HEK293T (cell line): ENCODE data around the gene VAV1.

Experiments
- CTCF ChIA-PET: fragments of 350-600 bp; formaldehyde crosslinking; extraction: SDS; loops from one replicate; lab custom pipeline; 2021; ENCODE audit warnings: antibody characterized with exemption, inconsistent platforms; lab: Yijun Ruan, JAX
- POLR2A ChIA-PET: fragments of 350-600 bp; formaldehyde crosslinking; extraction: SDS; loops from one replicate; lab custom pipeline; 2020; ENCODE audit warnings: antibody characterized with exemption, inconsistent platforms; lab: Yijun Ruan, JAX
- DNase-seq: peaks from one replicate; pipeline ENCODE4 v3.0.0; 2012; ENCODE audit warnings: mixed read lengths; ENCODE audit errors: extremely low spot score
- BHLHE40 ChIP-seq: fragments of 450-650 bp; IDR thresholded peaks from 2 replicates; pipeline ENCODE4 v1.6.1; 2016; ENCODE audit warnings: mild to moderate bottlenecking, moderate library complexity, borderline replicate concordance
- CTBP1 ChIP-seq: fragments of 450-650 bp; IDR thresholded peaks from 2 replicates; pipeline ENCODE4 v1.6.1; 2016; ENCODE audit warnings: borderline replicate concordance
- ELF4 ChIP-seq: fragments of 450-650 bp; IDR thresholded peaks from 2 replicates; pipeline ENCODE4 v1.6.1; 2017; ENCODE audit warnings: antibody characterized with exemption
- FOXA1 ChIP-seq: fragments of 450-650 bp; IDR thresholded peaks from 2 replicates; pipeline ENCODE4 v1.6.1; 2016; ENCODE audit warnings: mild to moderate bottlenecking
- FOXK2 ChIP-seq: fragments of 450-650 bp; IDR thresholded peaks from 2 replicates; pipeline ENCODE4 v1.6.1; 2016; ENCODE audit warnings: mild to moderate bottlenecking
- FOXM1 ChIP-seq: fragments of 450-650 bp; IDR thresholded peaks from 2 replicates; pipeline ENCODE4 v1.6.1; 2017; ENCODE audit warnings: mild to moderate bottlenecking, borderline replicate concordance
- HDGF ChIP-seq: fragments of 450-650 bp; IDR thresholded peaks from 2 replicates; pipeline ENCODE4 v1.6.1; 2017; ENCODE audit warnings: antibody characterized with exemption, borderline replicate concordance
- L3MBTL2 ChIP-seq: fragments of 450-650 bp; conservative IDR thresholded peaks from 2 replicates; pipeline ENCODE4 v1.6.1; 2016; ENCODE audit warnings: mild to moderate bottlenecking
- LEF1 ChIP-seq: fragments of 450-650 bp; IDR thresholded peaks from 2 replicates; pipeline ENCODE4 v1.6.1; 2017; ENCODE audit warnings: mild to moderate bottlenecking, borderline replicate concordance
- NFRKB ChIP-seq: fragments of 450-650 bp; IDR thresholded peaks from 2 replicates; pipeline ENCODE4 v1.6.1; 2016; ENCODE audit warnings: mild to moderate bottlenecking, moderate library complexity
- PKNOX1 ChIP-seq: fragments of 450-650 bp; IDR thresholded peaks from 2 replicates; pipeline ENCODE4 v1.6.1; 2016
- SP1 ChIP-seq: fragments of 450-650 bp; IDR thresholded peaks from 2 replicates; pipeline ENCODE4 v1.6.1; 2017
- TARDBP ChIP-seq: fragments of 450-650 bp; IDR thresholded peaks from 2 replicates; pipeline ENCODE4 v1.6.1; 2016

The VAV1 gene

GRCh38 chr19:6737284-6737872 is 35.1 kb upstream of the VAV1 start, which contains the start of gene GPR108:
Gene GPR108, minus strand, starts transcription at chr19:6737580. Its CDS starts 4 bp downstream, at chr19:6737576.
- peak; percentile 94 for DNase-seq
- peak; percentile 92 for TF ChIP-seq BHLHE40
- TF ChIP-seq LEF1 = peak; percentile 40; the same call in 1 of the 2 replicates
- TF ChIP-seq FOXM1 = peak; percentile 93
- no peak for TF ChIP-seq ELF4
- TF ChIP-seq CTBP1 = no peak
- TF ChIP-seq HDGF = no peak
- TF ChIP-seq PKNOX1 = peak; percentile 100
- TF ChIP-seq NFRKB = no peak
- no peak; the same call in none of the 2 replicates for TF ChIP-seq SP1
- CTCF ChIA-PET = interaction anchor here (0.6 to 0.7 kb wide), 3 partner anchors 36 to 1464 kb away, joined by 3 read pairs; no protein-coding TSS in a partner anchor
- POLR2A ChIA-PET = interaction anchor here (0.7 to 2.0 kb wide), 7 partner anchors 9 to 221 kb away, joined by 3 to 8 read pairs (median 4); no protein-coding TSS in a partner anchor

- DNase-seq = peak; percentile 39
- CTCF ChIA-PET = interaction anchor here (0.6 to 1.2 kb wide), 5 partner anchors 15 to 125 kb away, joined by 3 to 7 read pairs (median 3); no protein-coding TSS in a partner anchor
Observed at GRCh38 chr19:6737873-6738786, 34.4 kb upstream of the VAV1 start.

GRCh38 chr19:6738787-6739389 is 33.6 kb upstream of the VAV1 start:
- DNase-seq = no peak
- peak; percentile 34; the same call in 1 of the 2 replicates for TF ChIP-seq L3MBTL2
- TF ChIP-seq FOXM1 = no peak
- peak; percentile 31; the same call in 1 of the 2 replicates for TF ChIP-seq PKNOX1
- no peak for TF ChIP-seq FOXA1
- CTCF ChIA-PET = interaction anchor here (0.6 to 1.2 kb wide), 3 partner anchors 16 to 125 kb away, joined by 3 to 7 read pairs (median 5); no protein-coding TSS in a partner anchor

More at GRCh38 chr19:6737873-6738786, 34.4 kb upstream of the VAV1 start:
- POLR2A ChIA-PET = interaction anchor here (0.7 to 2.0 kb wide), 8 partner anchors 10 to 231 kb away, joined by 3 to 8 read pairs (median 4); no protein-coding TSS in a partner anchor
- TF ChIP-seq TARDBP (no peak), ELF4 (peak; percentile 75)

GRCh38 chr19:6739390-6739882 is 33.1 kb upstream of the VAV1 start, which contains the start of gene TRIP10:
Gene TRIP10, plus strand, starts transcription at chr19:6739680. Its CDS starts 82 bp downstream, at chr19:6739762.
- CTCF ChIA-PET = no interaction called here
- DNase-seq = peak; percentile 89
- POLR2A ChIA-PET = interaction anchor here (2.0 kb wide), 1 partner anchor 29 kb away, joined by 8 read pairs; no protein-coding TSS in a partner anchor
- no peak for TF ChIP-seq CTBP1
- TF ChIP-seq SP1 = peak; percentile 48; the same call in 1 of the 2 replicates

More at GRCh38 chr19:6738787-6739389, 33.6 kb upstream of the VAV1 start:
- POLR2A ChIA-PET = interaction anchor here (1.0 to 2.0 kb wide), 3 partner anchors 30 to 232 kb away, joined by 4 to 8 read pairs (median 5); no protein-coding TSS in a partner anchor

- TF ChIP-seq FOXM1 (no peak), BHLHE40 (no peak), HDGF (no peak), FOXK2 (no peak), FOXA1 (no peak), L3MBTL2 (peak; percentile 61)
- ChIA-PET CTCF (no interaction called here), POLR2A (interaction anchor here (1.0 kb wide), 1 partner anchor 15 kb away, joined by 3 read pairs; no protein-coding TSS in a partner anchor)
- no peak for DNase-seq
Observed at GRCh38 chr19:6739883-6740588, 32.5 kb upstream of the VAV1 start.

GRCh38 chr19:6740589-6741343 is 31.7 kb upstream of the VAV1 start:
- ChIA-PET CTCF (no interaction called here), POLR2A (interaction anchor here (1.0 kb wide), 1 partner anchor 16 kb away, joined by 3 read pairs; no protein-coding TSS in a partner anchor)
- peak; percentile 34 for DNase-seq
- TF ChIP-seq FOXA1 = no peak
- no peak for TF ChIP-seq L3MBTL2
- peak; percentile 36; the same call in 1 of the 2 replicates for TF ChIP-seq FOXM1
